Dedifferentiated amniotic fluid mesenchymal stem cell (primary cell): ENCODE data around the gene CYP4F2.
"Not testable (repeated sequence)": the region's sequence is repeated elsewhere in the genome, so short reads cannot be mapped to it uniquely, and the experiment has no call there.

Experiments used
- DNase-seq: peaks from one replicate; pipeline ENCODE4 v3.0.0-alpha.2; 2016; ENCODE audit errors: extremely low spot score

CYP4F2 gene

DNA sequence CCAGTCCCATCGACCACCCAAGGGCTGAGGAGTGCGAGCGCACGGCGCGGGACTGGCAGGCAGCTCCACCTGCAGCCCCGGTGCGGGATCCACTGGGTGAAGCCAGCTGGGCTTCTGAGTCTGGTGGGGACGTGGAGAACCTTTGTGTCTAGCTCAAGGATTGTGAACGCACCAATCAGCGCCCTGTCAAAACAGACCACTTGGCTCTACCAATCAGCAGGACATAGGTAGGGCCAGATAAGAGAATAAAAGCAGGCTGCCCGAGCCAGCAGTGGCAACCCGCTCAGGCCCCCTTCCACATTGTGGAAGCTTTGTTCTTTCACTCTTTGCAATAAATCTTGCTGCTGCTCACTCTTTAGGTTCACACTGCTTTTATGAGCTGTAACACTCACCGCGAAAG lies 2.2 kb upstream of the CYP4F2 start:
- not testable (repeated sequence) for DNase-seq

DNA sequence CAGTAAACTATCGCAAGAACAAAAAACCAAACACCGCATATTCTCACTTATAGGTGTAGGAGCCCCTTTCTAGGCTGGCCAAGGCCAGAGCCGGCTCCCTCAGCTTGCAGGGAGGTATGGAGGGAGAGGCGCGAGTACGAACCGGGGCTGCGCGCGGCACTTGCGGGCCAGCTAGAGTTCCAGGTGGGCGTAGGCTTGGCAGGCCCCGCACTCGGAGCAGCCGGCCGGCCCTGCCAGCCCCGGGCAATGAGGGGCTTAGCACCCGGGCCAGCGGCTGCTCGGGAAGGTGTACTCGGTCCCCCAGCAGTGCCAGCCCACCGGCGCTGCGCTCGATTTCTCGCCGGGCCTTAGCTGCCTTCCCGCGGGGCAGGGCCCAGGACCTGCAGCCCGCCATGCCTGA lies 1.7 kb upstream of the CYP4F2 start:
- not testable (repeated sequence) for DNase-seq

DNA sequence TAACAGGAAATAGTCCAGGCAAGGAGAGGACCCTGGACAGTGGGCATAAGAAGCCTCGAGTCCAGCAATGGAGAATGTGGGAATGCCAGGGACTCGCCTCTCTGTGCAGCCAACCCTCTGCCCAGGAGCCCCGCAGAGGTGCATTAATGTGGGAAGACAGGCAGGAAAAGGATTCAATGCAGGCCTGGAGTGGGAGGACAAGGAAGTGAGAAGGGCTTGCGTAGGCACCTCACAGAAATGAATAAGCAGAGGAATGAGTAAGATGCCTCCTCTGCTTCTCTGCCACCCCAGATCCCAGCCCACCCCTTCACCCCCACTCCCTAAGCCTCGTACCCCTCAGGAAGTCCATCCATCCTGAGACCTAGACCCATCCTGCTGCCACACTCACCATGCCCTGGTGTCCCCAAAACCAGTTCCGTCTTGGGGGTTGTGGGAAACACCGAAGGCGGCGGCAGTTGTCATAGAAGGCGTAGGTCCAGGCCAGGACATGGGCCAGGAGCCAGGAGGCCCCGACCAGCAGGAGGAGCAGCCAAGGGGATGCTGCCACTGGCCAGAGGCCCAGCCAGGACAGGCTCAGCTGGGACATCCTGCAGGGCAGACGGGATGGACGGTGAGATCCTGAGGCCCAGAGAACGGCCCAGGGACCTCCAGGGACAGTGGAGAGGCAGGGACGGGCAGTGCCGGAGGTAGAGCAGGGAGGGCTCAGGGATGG lies 692 bp downstream of the CYP4F2 start:
- no peak for DNase-seq

DNA sequence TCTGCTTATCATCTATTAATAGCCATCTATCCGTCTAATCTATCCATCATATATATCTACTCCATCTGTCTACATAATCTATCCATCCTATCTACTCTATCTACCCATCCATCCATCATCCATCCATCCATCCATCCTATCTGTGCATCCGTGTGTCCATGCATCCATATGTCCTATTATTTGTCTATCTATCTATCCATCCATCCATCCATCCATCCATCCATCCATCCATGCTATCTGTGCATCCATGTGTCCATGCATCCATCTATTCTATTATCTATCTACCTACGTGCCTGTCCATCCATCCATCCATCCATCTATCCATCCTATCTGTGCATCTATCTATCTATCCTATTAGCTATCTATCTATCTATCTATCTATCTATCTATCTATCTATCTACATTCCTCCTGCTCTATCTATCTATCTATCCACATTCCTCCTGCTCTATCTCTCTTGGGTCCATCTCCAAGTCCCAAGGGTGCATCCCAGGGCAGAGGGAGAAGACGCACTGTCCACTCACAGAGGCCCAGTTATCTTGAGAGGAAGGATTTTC lies 1.9 kb downstream of the CYP4F2 start:
- DNase-seq = no peak

DNA sequence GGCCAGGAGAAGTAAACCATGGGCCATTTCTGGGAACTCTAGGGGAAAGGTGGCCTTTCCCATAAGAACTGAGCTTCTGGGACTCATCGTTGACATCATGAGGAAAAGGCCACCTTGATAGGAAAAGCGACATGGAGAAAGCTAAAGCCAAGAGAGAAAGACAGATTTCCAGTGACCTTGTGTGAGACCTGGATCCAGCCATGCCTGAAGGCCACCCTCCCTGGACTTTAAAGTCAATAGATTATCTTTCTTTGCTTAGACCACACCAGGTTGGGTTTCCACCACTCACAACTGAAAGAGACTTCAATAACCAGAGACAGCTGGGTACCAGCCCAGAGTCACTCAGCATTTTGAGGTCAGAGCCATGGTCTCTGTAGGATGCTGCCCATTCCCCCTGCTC lies 3.5 kb downstream of the CYP4F2 start:
- no peak for DNase-seq

DNA sequence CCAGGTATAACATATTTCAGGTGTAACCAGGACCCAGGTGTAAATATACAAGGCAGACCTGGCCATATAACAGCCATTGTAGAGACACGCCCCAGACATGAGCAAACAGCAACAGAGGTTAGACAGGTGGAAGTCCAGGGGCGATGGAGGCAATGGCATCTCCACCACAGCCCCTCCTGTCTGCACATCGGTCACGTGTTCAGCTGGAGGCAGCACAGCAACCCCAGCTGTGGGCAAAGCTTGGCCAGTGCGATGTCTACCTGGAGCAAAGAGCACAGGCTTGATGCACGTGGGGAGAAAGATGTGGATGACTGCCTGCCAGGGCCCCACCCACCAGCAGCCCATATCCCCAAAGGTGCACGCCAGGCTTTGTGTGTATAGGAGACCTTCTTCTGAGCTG lies 4.4 kb downstream of the CYP4F2 start:
- DNase-seq = no peak

DNA sequence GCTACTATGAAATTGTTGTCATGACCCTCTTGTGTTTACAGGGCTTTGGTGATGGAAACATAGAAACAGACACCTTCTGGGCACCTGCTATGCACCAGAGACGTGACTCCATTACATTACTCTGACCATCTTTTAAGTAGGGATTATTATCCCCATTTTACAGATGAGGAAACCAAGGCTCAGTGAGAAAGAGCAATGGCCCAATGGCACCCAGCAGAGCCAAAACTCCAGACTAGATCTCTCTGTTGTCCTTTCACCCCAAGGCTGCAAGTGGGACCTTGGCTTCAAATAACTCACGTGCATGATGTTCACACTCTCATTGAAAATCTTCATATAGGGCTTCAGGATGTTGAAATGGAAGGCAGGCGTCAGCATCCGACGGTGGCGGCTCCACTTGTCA lies 5.9 kb downstream of the CYP4F2 start:
- DNase-seq = no peak

DNA sequence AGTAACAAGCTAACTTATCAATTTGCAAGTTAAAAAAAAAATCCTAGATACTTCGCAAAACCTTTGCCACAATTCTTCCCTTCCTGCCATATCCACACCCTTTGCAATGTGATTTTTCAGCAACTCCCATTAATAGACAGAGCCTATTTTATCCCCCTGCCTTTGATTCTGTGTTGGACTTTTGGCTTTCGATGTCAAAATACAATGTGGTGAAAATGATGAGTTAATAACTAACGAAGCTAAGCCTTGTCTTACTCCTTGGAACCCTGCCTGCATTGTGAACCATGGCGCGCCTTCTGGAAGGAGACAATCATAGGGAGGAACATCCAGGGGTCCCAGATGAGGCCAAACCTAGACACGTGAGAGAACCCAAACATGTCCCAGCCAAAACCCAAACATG lies 6.4 kb downstream of the CYP4F2 start:
- no peak for DNase-seq

DNA sequence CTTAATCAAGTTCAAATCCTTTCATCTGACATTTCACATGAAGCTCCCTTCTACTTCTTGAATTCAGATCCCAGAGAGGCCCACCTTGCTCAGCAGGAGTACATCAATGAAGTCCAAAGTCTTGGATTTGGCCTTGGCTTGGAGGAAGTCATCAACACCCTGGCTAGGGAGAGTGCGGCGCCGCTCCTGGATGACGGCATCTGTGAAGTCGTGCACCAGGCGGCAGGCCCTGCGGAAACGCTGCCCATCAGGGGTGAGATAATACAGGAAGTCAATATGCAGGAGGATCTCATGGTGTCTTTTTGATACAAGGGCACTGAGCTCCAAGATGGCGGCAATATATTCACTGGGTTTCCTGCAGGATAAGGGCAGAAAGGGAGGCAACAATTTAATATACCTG lies 8.5 kb downstream of the CYP4F2 start:
- DNase-seq = not testable (repeated sequence)

DNA sequence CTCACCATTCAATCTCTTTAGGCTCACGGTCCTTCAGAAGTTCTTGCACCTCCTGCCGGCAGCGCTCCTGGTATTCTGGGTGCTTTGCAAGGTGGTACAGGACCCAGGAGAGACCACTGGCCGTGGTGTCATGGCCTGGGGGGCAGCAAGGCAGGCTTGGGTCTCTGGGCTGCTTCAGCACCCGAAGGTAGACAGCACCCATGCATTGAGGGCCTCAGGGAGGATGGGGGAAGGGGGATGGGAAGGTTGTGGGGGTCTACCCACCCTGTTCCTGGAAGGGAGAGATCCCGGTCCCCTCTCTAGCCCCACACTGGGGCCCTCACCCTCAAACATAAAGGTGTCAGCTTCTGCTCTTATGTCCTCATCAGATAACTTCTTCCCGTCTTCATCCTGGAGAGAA lies 12.0 kb downstream of the CYP4F2 start:
- DNase-seq = no peak

DNA sequence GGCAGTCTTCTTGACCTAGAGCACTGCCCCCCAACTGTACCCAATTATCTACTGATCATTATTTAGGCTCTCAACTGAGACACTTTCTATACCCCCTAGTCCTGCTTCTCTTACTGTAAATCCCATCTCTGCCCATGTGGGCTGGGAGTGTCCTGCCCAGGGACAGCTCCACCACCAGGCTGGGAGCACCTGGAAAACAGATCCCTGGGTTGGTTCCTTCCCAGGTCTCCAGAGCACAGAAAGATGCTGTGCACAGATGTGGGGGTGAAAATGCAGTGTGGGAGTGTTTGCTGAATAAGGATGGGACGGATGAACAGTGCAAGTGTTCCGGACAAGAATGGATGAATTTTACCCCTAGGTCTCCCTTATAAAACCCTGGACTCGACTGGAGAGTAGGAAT lies 12.7 kb downstream of the CYP4F2 start:
- no peak for DNase-seq

DNA sequence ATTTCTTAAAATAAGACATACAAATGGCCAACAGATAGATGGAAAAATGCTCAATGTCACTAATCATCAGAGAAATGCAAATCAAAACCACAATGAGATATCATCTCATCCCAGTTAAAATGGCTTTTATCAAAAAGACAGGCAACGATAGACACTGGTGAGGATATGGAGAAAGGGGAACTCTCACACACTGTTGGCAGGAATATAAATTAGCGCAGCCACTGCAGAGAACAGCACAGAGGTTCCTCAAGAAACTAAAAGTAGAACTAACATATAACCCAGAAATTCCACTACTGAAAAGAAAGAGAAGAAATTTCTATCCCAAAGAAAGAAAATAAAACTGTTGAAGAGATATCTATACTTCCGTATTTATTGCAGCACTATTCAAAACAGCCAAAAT lies 14.5 kb downstream of the CYP4F2 start:
- not testable (repeated sequence) for DNase-seq

DNA sequence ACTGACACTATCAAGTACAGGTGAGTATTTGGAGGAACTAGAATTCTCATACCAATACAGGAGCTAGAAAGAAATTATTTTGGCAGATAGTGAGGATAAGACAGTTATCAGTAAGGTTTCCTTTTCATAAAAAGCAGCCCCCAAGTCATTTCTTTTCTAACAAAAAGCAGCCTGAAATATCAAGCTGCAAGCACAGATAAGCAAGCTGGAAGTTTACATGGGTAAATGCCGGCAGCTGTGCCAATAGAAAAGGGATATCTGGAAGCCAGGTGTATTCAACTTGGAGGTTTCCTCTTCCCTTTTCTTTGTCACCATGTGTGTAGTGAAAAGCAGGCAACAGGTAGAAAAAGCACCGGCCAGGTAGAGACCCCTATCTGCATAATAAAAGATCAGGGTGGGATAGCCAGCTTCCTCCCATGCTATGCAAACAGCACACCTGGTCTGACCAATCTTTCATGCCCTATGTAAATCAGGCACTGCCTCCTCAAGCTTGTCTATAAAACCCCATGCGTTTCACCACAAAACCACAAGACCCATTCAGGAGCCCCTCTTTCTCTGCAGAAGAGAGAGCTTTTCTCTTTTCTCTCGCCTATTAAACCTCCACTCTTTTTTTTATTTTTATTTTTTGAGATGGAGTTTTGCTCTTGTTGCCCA lies 22.9 kb downstream of the CYP4F2 start:
- DNase-seq = no peak

DNA sequence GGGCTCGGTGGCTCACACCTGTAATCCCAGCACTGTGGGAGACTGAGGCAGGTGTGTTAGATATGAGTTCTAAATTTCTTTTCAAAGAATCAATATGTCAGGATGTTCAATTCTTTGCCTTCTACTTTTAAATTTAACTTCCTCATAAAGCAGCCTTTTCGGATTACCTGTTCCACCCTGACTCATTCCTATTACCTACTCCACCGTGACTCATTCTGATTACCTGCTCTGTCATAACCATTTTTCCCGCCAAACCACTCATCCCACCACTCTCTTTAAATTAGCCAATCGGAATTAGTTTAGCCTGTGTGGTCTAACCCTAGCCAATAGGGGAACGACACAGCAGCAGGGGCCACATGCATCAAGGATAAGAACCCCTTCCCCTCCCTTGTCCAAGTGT lies 24.1 kb downstream of the CYP4F2 start:
- DNase-seq = not testable (repeated sequence)

DNA sequence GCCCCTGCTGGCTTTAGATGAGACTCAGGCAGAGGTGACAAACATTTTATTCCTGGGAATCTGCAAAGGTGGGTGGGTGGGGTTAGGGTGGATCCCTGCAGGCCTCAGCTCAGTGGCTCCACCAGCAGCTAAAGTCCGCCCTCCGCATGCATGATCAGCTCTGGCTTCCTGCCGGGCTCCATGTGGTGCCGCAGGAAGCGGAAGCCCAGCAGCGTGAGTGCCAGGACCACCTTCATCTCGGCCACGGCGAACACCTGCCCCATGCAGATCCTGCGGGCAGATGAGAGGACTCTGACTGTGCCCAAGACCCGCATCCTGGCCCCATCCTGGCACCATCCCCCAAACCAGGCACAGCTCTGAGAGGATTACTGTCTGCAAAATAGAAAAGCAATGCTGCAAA lies 26.3 kb downstream of the CYP4F2 start:
- DNase-seq = no peak

DNA sequence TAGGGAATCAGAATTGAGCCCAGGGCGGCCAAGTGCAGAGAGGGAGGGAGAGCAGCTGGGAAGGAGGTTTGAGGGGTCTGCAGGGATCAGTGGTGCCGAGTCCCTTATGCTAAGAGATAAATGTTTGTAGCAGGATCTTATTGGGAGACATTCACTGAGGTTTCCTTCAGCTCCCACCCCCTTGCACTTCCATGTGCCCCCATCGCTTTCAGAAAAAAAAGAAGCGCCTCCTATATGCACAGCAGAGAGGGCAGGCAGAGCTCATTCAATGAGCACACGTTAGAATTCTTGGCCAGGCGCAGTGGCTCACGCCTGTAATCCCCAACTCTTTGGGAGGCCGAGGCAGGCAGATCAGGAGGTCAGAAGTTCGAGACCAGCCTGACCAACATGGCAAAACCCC lies 28.0 kb downstream of the CYP4F2 start:
- no peak for DNase-seq

DNA sequence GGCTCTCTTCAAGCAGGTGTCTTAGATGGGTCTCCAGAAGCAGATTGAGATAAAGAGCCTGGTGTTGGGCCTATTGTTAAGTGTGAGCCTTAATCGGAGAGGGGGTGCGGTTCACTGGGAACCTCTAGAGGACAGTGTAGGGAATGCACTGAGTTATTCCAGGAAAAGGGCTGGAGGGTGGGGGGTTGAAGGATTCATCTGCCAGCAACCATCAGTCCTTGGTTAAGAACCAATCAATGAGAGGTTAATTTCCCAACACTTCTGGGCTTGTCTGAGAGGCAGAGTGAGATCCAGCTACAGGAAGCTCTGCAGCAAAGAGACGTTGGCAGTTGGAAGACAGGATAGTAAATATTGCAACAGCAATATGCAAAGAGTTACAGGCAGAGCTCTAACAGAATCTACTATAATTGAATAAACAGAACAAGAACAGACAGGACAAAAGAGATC lies 28.7 kb downstream of the CYP4F2 start:
- no peak for DNase-seq

DNA sequence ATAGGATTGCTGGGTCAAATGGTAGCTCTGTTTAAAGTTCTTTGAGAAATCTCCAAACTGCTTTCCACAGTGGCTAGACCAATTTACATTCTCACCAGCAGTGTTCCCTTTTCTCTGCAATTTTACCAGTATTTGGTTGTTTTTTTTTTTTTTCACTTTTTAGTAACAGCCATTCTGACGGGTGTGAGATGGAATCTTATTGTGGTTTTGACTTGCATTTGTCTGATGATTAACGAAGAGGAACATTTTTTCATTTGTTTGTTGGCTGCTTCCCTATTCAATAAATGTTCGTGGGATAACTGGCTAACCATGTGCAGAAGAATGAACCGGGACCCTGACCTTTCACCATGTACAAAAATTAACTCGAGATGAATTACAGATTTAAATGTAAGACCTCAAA lies 31.2 kb downstream of the CYP4F2 start:
- no peak for DNase-seq

DNA sequence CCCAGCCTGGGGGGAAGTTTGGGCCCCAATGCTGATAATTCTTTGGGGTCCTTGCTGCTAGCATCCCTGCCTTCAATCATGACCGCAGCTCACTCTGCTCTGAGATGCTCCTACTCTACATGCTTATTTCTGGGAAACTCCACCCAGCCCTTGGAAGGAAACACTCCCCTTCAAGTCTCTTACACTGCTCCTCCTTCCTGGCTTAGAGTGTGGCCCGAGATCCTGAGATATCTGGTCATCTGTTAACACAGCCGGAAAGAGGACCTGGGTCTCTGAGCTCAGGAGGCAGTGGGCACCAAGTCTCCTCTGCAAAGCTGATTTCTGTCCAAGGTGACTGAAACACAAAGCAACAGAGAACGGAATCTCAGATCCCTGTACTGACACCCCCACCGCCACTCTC lies 33.0 kb downstream of the CYP4F2 start:
- no peak for DNase-seq

DNA sequence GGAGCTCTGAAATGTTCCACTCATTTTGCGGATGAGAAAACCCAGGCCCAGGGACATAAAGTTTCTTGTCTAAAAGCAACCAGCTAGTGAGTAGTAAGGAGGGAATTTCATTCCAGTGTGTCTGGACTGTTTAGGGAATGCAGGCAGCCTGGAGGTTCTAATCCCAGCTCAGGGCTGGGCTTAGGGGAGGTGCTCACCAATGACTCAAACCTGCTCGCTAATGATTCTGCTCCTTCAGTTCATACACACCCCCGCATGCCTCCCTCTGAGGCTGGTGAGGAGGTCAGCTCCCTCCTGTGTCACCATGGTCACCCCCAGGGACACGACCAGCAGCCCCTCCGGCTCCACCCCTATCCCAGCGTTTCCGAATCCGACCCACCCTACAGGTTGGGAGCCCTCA lies 34.6 kb downstream of the CYP4F2 start:
- no peak for DNase-seq

DNA sequence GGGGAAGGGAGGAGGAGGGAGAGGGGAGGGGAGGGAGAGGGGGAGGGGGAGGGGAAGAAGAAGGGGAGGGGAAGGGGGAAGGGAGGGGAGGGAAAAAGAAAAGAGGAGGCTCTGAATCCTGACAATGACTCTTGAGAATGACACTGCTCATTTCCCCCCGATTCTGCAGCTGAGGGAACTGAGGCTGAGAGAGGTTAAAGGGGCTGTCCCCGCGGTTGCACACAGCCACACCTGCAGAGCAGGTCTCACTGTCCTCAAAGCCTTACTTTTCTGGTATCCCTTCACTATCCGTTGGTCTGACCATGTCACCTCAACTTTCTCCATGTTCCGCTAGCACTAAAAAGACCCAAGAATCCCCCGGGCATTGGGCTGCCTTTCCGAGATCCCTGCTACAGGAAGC lies 35.4 kb downstream of the CYP4F2 start:
- DNase-seq = no peak

DNA sequence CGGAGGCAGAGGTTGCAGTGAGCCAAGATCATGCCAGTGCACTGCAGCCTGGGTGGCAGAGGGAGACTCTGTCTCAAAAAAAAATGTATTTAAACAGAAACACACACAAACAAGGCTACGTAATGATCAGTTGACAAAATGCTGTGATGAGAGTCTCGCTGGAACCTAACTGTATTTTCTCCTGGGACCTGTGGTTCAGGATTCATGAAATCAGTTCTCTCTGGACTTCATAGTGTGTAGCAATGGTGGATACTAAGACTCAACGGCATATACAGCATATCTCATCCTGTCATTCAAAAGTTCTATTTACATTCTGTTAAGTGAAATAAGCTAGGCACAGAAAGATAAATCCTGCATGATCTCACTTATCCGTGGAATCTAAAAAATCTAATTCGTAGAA lies 37.4 kb downstream of the CYP4F2 start:
- no peak for DNase-seq

DNA sequence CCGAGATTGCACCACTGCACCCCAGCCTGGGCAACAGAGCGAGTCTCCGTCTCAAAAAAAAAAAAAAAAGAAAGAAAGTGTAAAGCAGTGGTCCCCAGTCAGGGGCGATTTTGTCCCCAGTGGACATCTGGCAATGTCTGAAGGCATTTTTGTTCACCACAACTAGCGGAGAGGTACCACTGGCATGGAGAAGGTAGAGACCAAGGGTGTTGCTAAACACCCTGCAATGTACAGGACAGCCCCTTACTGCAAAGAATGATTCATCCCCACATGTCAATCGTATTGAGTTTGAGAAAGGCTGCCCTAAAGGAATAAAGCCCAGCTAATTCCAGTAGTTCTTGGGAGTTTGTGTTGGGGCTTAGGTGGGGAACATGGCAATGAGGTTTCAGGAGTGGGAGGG lies 38.7 kb downstream of the CYP4F2 start:
- DNase-seq = no peak
